Limb (tissue), 2 donors: ENCODE results near the gene LSM10.

Experiments
- DNase-seq, 2 donors: peaks; one replicate each; pipeline ENCODE4 v3.0.0-alpha.2; 2016; ENCODE audit errors: extremely low spot score in 2 of 2

The LSM10 gene

DNA sequence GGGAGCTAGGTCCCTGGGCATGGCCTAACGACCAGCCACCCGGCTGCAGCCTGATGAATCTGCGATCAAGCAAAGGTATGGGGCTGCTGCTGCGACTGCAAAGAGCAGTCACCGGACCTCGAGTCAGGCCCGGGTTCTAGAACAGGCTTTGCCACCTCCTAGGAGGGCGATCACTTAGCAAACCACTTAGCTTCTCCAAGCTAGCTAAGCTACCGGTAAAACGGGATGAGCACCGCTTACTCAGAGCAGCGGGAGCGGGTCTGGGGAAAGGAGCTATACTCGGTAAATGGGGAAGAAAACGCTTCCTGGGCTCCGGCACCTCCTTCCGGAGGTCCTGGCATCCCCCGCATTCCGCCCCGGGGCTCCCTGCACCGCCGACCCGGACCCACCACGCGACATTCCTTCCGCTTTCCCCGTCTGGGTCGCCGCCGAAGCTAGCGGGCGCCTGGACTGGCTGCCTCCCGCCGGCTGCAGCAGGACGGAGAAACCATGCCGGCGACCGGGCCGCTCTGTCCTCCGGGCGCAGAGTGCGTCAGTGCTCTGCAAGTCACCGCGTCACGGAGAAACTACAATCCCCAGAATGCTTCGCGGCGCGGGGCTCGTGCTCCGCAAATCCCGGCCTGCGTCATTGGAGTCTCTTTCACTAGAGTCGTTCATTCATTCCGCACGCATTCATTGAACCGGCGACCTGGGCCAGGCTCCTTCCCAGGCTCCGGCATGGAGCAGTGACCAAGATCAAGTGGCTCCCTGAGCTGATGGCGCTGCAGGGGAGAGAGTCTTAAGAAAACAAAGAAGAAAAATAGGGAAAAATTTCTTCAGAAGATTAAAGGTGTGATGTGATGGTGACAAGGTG is at the start of gene LSM10:
Gene LSM10, minus strand, starts transcription at position 531 of the 853 bp plus-strand sequence. CDS start 3,779 bp downstream, outside the sequence.
- peak; percentile 90 to 95 for DNase-seq

DNA sequence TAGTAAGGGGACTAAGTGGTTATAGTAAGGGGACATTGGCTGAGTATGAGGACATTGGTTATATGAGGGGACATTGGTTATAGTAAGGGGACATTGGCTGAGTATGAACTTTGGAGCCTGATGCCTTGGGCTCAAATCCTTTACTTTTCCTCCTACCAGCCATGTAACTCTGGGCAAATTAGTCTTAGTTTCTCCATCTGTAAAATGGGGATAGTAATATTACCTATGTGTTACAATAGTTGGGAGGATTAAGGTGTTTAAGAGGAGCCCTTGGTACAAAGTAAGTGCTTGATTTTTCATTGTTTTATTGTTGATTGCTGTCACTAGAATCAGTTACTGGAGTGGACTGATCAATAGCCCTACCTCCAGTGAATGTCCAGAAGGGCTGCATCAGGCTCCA is 49.7 kb upstream of the LSM10 start:
- no peak for DNase-seq

DNA sequence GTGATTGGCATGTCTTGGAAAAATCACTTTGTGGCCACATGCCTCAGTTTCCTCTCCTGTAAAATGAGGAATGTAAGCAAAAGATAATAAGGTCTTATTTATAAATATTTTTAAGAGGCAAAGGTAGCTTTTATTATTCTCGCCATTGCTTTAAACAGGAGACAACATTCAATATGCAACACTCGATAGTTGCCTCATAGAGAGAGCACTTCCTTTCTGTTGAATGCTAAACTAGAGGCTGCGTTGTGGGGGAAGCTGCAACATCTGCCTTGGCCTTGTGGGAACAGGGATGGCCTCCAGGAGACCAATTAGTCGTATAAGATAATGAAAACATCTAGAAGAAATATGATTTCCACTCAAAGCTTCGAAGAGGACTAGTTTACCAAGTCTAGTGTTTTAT is 49.0 kb upstream of the LSM10 start:
- no peak for DNase-seq

DNA sequence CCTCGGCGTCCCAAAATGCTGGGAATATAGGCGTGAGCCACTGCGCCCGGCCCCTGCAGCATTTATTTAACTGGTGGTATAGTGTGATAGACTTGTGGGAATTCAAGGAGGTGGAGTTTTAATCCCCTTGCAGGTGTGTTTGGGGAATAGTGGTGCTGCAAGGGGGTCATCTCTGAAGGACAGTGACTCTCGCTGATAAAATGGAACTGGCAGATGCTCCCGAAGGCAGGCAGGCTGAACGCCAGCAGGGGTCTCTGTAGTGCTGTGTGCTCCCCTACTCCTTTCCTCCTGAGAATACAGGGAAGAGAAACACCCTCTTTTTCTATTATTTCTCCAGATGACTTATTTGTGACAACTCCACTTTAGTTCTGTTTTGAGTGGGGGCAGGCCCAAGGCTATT is 48.6 kb upstream of the LSM10 start:
- no peak for DNase-seq

DNA sequence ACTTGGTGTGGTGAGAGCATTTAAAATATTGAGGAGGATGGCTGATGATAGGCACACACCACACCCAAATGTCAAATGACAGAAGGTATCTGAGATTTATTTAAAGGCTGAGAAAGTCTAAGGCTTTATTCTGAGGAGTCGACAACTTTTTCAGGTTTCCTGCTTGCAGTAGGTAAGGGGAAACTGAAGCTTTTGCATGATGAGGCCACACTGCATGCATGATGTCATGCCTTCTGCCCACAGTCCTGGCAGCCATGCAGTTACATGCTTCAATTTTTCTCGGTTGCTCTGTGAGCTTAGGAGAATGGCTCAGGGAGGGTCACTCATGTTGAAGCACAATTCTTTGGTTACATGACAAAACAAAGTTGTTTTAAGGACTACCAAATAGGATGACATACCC is 45.6 kb upstream of the LSM10 start:
- no peak for DNase-seq

DNA sequence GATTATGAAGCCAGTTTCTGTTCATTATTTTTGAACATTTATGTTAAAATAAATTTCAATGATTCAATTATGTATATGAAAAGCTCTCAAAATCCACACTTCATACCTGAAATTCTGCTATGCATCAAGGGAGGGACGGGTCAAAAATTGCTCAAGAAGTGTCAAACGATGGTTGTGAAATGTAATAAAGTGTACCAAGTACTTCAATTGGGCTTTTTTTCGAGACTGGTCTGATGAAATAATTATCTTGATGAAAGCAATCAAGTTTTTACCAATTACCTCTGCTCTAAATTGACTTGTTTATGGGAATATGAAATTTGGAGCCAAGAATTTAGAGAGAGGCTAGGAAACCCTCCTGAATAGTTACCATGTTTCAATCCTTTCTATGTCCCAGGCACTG is 44.6 kb upstream of the LSM10 start:
- DNase-seq, result no peak

DNA sequence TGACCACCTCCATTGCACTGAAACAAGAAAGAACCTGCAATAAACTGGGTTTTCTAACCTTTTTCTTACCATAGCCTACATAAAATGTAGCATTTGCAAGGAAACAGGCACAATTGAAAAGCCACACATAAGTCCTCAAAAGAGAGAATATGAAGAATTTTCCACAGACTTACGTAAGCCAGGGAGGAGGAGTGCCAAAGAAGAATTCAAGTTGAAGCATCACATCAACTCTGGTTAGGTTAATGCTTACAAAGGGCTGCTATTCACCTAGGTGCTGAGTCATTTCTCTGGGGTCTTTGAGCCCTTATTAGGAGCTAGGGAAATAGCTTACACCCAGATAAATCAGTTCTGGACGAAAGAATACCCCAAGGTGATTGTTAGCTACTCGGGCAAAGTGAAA is 42.9 kb upstream of the LSM10 start:
- DNase-seq, result no peak

DNA sequence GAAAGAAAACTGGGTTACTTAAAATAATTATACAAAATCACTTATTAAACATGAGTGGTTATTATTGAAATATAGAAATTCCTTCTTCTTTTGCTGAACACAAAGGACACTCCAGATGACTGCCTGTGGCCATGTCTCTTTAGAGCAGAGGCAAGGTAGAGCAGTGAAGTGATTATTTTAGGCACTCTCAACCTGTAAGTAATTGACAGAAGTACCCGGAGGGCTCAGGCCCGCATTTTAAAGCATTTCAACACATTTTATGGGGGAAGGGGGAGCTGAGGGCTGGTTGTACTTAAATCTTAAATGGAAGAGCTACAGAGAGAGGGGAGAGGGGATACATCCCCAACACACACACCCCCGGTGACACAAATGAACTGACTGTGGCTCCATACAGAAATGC is 42.3 kb upstream of the LSM10 start:
- no peak for DNase-seq

DNA sequence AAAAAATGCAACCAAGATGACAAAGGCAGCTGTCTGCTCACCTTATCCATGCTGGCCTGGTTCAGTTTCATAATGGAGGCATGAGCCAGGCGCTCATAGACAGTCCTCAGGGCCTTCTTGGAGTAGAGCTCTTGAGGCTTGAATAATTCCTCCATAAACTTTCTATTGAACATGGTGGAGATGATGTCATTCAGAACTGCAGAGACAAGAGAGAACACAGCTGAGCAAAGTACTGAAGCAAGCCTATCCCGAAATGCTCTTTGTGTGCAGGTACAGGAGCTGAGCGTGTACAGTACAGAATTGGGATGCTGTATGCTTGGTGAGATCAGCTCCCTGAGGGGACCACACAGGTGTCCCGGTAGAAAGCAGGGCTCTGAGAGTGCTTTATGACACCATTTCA is 41.0 kb upstream of the LSM10 start:
- no peak for DNase-seq

DNA sequence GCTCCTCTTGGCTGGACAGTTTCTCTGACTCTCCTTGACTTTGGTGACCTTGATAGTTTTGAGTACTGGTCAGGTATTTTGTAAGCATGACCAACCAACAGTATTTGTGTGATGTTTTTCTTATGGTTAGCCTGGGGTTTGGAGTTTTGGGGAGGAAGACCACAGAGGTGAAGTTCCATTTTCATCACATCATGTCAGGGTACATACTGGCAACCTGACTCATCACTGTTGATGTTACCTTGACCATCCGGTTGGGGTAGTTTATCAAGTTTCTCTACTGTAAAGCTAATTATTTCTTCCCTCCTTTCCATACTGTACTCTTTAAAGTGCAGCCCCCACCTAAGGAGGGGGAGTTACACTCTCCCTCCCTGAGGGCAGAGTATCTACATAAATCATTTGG is 39.1 kb upstream of the LSM10 start:
- DNase-seq, result no peak

DNA sequence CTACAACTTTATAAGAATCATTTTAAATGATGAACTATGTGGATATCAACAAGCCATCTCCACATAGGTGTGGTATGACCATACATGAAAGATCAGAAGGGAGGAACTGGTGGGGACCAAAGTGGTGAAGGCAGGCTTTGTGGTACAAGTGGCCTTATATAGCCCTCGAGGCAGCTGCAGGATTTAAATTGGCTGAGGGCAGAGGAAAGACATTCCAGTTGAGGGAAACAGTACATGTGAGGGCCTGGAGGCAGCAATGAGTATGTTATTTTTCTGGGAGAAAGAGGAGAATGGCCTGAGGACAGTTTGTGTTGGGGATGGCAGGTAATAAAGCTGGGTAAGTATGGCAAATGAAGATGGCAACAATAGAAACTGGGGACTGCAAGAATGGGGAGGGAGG is 35.4 kb upstream of the LSM10 start:
- DNase-seq, result no peak

DNA sequence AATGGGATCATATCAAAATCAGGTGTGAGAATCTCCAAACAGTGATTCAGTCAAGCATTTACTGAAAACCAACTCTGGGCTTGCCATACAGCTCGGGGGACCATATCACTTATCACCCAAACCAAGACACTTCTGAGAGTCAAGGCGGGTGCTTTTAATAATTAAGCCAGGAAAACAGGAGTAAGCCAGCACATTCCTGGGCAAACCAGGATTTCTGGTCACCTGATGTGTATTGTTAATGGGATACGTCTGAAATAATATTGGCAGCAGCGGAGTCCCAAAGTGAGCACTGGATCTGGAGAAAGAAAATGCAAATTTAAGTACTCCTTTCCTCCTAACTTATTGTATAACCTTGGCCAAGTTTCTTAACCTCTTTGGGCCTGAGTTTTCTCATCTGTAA is 34.9 kb upstream of the LSM10 start:
- DNase-seq, result no peak

DNA sequence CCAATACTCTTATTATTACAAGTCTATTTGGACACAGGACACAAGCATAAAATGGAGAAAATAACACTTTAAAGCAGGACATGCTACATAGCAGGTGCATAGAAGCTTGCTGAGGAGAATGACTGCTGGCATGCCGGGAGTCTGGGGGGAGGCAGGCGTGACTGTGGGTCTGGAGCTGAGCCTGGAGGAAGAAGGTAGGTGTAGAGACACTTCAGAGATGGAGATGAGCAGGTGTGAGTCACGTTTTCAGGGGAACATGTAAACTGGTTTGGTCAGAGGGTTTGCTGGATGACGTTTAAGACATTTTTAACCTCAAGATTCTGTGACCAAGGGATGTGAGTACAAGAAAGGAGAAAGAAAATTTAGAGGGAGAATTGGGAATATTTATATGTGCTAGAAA is 28.1 kb upstream of the LSM10 start:
- no peak for DNase-seq

DNA sequence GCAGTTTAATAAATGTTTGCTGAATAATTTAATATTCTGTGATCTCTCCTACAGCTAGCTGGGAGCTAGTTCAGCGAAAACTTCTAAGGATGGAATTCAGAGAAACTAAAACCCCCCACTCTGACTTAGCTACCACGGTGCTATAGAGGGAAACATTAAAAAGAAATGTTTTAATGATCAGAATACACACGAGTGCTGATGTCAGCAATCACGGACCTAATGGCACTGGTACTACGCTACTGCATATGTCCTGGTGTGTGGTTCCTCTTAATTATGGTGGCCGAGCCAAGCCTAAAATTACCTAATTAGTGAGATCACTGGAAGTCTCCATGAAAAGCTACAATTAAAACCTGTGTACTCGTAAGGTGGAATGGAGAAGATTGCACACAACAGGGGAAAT is 23.9 kb upstream of the LSM10 start:
- no peak for DNase-seq

DNA sequence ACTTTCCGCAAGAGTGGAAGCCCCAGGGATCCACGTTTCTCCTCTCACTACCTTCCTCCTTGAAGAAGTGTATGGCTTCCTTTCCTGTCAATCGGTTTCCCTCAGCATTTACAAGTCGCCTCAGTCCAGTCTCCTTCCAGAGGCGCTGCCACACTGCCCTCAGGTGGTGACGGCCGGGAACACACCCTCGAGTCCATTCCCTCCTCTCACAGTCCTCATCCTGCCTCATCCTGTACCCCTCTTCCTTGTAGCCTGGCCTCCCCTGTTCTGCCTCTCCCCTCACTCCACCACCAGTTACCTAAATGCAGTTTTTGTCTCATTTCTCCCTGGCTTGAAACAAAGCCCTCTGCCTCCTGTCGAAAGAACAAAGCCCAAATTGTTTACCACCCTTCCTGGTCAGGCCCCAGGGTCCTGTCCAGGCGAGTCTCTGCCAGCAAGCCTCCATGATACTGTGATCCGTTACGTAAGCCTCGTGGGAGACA is 23.2 kb upstream of the LSM10 start:
- DNase-seq, result peak; percentile 83 to 94

DNA sequence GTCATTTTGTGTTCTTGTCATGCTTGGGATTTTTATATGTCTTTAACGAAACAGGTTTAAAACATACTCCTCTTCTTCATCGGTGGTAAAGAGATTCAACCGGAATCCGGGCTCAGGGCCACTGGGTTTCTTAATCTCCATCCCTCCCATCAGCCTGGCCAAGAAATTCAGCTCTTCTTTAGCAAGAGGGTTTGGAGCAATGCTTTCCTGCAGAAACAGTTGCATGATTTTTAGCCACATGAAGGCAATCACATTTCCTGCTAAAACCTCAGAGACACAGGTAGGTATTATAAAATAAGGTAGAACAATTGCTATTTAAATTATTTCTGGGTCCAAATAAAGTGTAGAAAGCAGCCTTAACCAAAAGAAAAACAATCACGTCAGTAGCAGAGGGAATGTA is 22.7 kb upstream of the LSM10 start:
- DNase-seq, result no peak

DNA sequence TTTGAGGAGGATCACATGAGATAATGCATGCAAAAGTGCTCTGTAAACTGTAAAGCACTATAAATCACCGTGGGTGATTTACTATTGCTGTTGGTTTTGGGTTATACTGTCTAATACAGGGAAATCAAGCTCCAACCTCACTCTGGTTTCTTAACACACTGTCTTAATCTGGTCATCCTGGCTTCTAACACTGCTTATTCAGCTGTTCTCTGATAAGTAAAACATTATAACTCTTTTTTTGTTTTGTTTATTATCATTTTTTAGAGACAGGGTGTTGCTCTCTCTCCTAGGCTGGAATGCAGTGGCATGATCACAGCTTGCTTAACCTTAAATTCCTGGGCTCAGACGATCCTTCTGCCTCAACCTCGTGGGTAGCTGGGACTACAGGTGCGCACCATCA is 21.9 kb upstream of the LSM10 start:
- no peak for DNase-seq

DNA sequence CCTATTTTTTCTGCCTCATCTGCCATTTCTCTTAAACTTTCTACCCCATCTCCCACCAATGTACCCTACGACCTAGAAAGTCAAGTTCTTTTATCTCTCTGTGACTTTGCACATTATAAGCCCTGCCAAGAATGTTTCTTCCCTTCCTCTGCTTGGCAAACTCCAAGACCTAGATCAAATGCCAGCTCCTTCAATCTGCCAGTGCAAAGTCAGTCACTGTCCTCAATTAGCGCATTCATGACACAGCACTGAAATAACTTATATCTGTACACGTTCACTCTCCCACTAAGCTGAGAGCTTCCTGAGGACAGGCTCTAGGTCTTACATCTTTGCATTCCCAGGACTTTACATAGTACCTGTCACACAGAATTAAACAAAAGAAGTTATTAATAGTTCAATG is 21.4 kb upstream of the LSM10 start:
- no peak for DNase-seq

DNA sequence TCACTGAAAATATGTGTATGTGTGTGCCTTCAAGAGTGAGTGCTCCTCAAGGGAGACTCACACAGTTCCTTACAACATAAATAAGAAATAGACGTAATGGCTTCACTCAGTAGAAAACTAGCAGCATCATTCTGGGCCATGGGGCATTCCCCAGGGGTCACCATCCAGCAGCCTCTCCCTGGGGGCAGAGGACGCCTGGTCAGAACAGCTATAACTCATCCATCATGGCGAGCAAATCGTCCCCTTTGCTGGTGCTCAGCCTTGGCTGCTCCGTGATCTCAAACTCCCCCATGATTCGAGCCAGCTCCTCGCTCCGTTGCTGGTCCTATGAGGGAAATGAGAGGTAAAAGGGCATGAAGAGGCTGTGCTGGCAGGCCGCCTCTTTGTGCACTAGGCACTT is 20.2 kb upstream of the LSM10 start:
- no peak for DNase-seq

DNA sequence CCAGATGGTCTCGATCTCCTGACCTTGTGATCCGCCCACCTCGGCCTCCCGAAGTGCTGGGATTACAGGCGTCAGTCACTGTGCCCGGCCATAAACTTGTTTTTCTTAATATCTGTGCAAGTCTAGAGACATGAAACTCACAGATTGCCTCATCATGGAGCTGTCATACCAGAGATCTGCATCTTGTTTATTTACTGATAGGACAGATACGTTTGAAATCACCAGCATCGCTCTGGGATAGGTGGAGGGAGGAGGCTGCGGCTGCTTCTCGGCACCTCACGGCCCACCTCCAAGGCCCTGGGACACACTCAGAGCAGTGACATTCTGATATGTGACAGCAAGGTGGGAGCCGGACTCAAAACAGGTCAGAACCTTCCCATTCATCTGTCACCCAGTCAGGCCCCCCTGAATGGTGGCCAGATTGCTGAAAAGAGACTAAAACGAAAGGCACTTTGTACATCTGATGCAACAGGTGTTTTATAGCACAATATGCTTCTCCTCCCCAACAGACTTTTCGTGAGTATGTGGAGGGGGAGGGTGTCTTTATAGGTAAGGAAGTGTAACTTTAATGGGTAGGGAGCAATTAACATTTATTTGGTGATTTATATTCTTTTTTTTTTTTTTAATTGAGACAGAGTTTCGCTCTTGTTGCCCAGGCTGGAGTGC is 18.1 kb upstream of the LSM10 start:
- no peak for DNase-seq

DNA sequence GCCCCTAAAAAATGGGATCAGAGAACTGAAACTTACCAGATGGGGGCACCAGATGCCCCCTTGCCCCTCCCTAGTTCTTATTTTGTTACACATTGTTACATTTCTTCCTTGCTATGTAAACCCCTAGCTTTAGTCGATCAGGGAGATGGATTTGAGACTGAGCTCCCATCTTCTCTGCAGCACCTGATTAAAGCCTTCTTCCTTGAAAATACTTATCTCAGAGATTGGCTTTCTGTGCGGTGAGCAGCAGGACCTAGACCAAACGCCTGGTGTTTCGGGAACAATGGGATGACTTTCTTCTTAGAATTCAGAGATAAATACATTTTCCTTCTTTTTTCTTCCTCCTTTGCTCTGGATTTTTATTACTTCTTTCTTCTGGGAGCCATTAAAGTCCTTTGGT is 16.7 kb upstream of the LSM10 start:
- no peak for DNase-seq

DNA sequence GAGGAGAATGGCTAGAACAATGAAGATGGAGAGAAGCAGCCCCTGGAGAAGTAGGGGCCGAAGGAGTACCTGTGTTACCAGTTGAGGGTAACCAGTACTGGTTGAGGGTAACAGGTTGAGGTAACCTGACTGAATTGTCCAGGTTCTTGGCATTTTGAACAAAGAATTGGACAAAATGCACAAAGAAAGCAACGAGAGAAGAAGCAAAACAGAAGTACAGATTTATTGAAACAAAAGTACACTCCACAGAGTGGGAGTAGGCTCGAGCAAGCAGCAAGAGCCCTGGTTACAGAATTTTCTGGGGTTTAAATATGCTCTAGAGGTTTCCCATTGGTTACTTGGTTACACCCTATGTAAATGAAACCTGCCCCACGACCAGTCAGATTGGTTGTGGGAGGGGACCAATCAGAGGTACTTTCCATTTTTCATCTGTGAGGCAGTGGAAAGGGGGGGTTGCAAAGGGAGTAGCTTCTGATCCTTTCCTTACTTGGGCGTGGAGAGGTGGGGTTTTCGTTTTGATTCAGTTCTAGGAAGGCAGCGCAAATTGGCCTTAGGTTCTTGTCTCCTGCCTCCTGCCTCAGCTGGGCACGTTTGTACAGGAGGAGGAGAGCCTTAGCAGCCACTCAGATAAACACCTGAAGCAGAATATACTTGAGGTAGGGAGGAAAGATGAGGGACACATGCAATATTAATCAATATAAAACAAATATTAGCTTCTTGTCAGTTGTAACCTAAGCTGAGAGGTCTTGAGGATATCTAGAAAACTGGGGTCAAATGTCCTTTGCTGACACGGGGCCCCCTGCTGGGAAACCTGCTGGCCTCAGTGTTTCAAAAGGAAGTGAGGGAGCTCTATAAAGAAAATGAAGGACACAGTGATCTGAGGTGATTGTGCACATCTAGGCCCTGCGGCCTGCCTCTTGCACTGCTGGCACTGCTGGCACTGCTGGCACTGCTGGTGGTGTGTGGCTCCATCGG is 14.3 kb upstream of the LSM10 start:
- DNase-seq, result no peak
